Measurements from ENCODE around the gene NFE2L3.
A peak's percentile ranks its signal among the peaks of the same experiment; 100 is the strongest.

Gene NFE2L3

GRCh38 chr7:26199301-26200037, 47.5 kb downstream of the NFE2L3 start:
- DNase-seq (ENCODE audit: low read depth, low spot score): no peak

DNA sequence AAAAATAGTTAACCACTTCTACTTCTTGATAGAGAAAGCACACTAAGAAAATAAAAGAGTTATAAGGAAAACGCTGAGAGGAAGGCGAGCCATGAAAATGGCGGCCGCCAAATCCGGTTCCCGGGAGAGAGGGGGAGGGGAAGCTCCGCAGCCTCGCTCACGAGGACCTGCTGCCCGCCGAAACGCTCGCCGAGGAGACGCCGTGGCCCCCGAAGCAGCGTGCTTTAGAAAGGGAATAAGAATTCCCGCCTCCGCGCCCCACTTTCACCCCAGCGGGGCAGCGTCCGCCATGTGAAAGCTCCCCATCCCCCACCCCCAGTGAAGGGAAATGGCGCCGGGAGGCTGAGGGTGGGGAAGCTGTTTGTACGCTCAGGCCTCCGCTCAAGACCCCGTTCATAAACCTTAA, 48.0 kb downstream of the NFE2L3 start:
- DNase-seq (ENCODE audit: low read depth, low spot score): no peak

DNA sequence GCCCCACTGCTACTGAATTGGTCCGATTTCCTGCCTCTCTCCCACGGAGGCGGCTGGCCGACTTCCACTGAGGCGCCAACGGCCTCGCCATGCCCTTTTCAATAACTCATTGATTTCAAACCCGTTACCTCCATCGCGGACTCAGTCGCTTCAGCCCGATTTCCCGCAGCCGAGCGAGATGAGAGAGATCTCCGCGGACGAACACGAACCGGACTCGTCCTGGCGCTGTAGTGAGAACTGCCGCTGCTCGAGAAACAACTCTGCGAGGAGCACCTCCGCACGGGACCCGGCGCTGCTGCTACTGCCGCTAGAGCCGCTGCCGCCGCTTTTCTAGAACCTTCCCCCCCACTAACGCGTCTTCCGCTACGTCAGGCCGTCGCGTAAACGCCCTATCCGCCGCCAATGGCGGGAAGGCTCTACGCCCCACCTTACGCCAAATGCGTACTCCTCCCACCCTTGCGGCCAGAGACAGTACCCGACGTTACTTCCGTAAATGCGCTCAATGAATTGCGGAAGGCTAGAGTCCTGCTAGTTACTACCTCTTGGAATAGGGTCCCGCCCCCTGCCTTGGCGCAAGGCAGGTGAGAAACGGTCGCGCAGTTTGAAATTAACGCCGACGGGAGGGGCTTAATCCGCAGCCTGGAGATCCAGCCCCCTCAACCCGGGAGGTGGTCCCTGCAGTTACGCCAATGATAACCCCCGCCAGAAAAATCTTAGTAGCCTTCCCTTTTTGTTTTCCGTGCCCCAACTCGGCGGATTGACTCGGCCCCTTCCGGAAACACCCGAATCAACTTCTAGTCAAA, 48.6 kb downstream of the NFE2L3 start, which contains the start of gene HNRNPA2B1:
TSS of gene HNRNPA2B1 (minus strand) at position 303 of the 803 bp plus-strand sequence. CDS start at position 134, 169 bp downstream.
- peak; percentile 99 for DNase-seq (ENCODE audit: low read depth, low spot score)

GRCh38 chr7:26201247-26202018, 49.4 kb downstream of the NFE2L3 start, which contains the start of gene CBX3:
Gene CBX3 (plus strand): TSS chr7:26201745. CDS start chr7:26202999, 1,254 bp downstream.
- DNase-seq (ENCODE audit: low read depth, low spot score): no peak

- DNase-seq (ENCODE audit: low read depth, low spot score): no peak
Observed at GRCh38 chr7:26202019-26202990, 50.3 kb downstream of the NFE2L3 start.

DNA sequence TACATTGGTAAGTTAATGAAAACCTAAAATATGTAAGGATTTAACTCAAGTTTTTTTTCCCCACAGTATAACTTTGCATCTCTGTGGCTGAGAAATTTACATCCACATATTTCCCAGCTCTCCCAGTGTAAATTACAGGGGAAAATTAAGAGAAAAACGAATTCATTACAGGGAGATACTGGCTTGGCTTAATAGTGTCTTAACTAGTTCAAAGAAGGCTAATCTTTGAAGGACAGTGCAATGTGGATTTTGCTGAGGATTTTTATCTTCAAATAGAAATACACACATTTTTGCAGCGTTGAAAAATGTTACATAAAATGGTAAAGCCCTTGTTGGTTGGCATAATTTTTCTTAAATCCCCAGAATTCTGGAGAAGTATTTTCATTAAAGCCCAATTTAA, 51.0 kb downstream of the NFE2L3 start:
- no peak for DNase-seq (ENCODE audit: low read depth, low spot score)

DNA sequence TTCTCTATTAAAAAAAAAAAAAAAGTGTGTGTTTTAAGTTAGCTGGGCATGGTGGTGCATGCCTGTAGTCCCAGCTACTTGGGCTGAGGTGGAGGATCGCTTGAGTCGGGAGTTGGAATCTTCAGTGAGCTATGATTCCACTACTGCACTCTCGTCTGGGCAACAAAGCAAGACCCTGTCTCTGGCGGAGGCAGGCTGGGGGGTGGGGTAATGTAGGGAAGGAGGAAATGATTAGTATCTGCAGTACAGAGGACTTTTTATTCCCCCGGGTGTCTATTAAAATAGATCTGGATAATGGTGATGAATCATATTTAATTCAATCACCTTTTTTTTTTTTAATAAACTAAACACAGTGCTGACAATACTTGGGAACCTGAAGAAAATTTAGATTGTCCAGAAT, 56.0 kb downstream of the NFE2L3 start:
- DNase-seq (ENCODE audit: low read depth, low spot score): no peak

DNA sequence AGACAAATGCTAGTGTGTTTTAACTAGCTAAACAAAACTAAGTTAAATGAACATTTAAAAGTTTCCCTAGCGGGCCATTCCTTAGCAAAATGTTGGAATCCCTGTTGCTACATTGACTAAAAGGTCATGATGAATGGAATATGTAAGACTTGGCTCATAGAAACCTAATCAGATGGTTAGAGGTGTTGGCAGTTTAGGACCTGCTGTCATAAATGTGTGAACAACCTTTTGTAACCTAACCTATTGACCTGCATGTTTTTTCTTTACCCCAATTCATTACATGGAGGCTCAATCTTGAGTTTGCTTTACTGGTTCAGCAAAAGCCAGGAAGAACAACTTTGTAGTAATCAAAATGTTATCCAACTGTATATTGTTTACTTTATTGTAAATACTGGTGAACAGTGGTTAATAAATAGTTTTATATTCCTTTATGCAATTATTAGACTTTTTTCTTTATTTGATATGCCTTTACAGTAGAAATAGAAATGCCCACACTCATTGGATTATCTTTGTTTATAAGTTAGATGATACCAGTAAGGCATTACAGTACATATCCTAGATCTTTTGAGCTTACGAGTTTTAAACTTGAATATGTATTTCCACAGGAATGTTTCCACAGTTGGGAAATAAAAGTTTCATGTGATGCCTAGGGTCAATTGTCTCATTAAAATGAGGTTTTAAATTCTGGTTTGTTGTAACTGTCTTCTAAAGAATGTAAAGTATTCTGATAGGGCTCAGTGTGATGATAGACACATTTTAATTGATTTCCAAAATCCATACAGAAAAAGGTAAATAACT, 61.1 kb downstream of the NFE2L3 start:
- DNase-seq (ENCODE audit: low read depth, low spot score): no peak

DNA sequence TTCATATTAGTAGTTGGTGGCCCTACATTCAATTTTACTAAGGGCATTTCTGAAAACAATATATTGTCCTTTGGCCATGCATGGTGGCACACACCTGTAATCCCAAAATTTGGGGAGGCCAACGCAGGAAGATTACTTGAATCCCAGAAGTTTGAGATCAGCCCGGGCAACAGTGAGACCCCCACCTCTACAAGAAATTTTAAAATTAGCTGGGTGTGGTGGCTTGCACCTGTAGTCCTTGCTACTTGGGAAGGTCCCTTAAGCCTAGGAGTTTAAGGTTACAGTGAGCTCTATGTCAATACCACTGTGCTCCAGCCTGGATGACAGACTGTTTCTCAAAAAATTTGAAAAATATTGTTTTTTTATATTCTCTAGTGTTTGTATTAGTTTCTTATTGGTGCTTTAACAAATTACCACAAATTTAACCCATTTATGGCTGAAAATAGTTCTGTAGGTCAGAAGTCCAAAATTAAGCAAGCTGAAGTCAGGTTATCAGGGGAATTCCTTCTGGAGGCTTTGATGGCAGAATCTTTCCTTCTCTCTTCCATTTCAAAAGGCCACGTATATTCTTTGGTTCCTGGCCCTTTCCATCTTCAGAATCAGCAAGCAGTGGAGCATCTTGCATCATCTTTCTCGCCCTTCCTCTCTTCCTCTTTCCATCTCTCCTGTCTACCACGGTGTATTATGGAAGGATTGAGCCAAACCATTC, 62.0 kb downstream of the NFE2L3 start:
- no peak for DNase-seq (ENCODE audit: low read depth, low spot score)

GRCh38 chr7:26216049-26216448, 64.1 kb downstream of the NFE2L3 start:
- DNase-seq (ENCODE audit: low read depth, low spot score): no peak

DNA sequence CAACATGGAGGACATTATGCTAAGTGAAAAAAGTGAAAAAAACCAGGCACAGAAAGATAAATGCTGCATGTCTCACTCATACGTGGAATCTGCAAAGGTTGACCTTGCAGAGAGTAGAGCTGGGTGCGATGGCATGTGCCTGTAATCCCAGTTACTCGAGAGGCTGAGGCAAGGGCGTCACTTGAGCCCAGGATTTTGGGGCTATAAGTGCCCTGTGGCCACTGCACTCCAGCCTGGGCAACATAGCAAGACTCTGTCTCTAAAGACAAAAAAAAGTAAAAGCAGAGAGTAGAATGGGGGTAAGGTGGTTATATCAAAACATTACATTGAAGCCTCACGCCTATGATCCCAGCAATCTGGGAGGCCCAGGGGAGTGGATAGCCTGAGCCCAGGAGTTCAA, 72.4 kb downstream of the NFE2L3 start:
- no peak for DNase-seq (ENCODE audit: low read depth, low spot score)

GRCh38 chr7:26227987-26228386, 76.0 kb downstream of the NFE2L3 start:
- no peak for DNase-seq (ENCODE audit: low read depth, low spot score)

DNA sequence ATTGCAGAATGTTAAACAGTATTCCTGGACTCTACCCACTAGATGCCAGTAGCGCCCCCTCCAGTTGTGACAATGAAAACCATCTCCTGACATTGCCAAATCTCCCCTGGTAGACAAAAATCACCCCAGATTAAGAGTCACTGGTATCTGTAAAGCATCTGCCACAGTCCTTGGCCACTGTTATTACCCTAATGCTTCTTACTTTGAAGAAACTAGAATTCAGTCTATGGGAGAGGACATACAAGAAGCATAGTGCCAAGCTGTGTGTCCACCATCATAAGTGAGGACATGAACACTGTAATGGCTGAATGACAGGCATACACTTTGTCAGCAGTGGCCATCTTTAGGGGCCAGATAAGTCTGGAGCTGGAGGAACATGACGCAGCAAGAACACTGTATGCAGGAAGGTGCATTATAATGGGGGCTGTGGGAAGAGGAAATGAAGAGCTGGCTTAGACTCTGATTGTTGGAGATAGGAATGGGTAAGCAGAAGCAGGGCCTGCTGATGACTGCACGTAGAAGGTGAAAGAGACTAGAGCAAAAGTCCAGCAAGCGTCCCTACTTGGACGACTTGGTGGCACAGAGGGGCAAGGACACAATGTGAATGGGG, 82.0 kb downstream of the NFE2L3 start:
- no peak for DNase-seq (ENCODE audit: low read depth, low spot score)

Data from brain pericyte (primary cell).